Right atrium auricular region (tissue), 2 donors: ENCODE results near the gene PLPP6. TPM values are rescaled to one million over a fixed set of nuclear protein-coding genes. Genes with fewer than 3 reads are reported as not detected.

ENCODE experiments used
- DNase-seq: peaks from one replicate; pipeline ENCODE4 v3.0.0-alpha.2; 2019; ENCODE audit warnings: low spot score
- H3K27ac ChIP-seq, 2 donors: fragments of 200-600 bp; sonication (generic); 1 replicate in 1 of 2; 2 replicates in 1 of 2; pipeline ENCODE4 v1.5.1; 2016 to 2019
- H3K27me3 ChIP-seq, 2 donors: fragments of 200-600 bp; sonication (generic); one replicate each; pipeline versions ENCODE4 v1.5.1 to v1.6.0; 2017 to 2019
- H3K36me3 ChIP-seq: fragments of 200-600 bp; sonication (generic); one replicate; pipeline ENCODE4 v1.5.1; 2016
- H3K4me1 ChIP-seq, 2 donors: fragments of 200-600 bp; sonication (generic); one replicate each; pipeline versions ENCODE4 v1.5.1 to v1.6.0; 2017 to 2019
- H3K4me3 ChIP-seq, 2 donors: fragments of 200-600 bp; sonication (generic); 1 replicate in 1 of 2; 2 replicates in 1 of 2; pipeline ENCODE4 v1.5.1; 2017 to 2019; ENCODE audit warnings: mild to moderate bottlenecking in 1 of 2, moderate library complexity in 1 of 2
- H3K9me3 ChIP-seq, 2 donors: fragments of 200-600 bp; sonication (generic); one replicate each; pipeline ENCODE4 v1.5.1; 2019
- total RNA-seq, 2 donors: library from RNA; depleted of rRNA; stranded (reverse); fragments of >200 nt; gene quantifications; one replicate each; pipeline ENCODE4 v1.1.0, GENCODE V29; 2016
- TF ChIP-seq, protein P1 (sequence below), 2 donors: fragments of 200-600 bp; sonication (generic); IDR thresholded peaks; one replicate each; pipeline ENCODE4 v1.5.1; 2019; ENCODE audit warnings: antibody characterized with exemption in 2 of 2

PLPP6 gene
- total RNA-seq, 2 donors from 2014 or later: 3.9 to 4.1 TPM

DNA sequence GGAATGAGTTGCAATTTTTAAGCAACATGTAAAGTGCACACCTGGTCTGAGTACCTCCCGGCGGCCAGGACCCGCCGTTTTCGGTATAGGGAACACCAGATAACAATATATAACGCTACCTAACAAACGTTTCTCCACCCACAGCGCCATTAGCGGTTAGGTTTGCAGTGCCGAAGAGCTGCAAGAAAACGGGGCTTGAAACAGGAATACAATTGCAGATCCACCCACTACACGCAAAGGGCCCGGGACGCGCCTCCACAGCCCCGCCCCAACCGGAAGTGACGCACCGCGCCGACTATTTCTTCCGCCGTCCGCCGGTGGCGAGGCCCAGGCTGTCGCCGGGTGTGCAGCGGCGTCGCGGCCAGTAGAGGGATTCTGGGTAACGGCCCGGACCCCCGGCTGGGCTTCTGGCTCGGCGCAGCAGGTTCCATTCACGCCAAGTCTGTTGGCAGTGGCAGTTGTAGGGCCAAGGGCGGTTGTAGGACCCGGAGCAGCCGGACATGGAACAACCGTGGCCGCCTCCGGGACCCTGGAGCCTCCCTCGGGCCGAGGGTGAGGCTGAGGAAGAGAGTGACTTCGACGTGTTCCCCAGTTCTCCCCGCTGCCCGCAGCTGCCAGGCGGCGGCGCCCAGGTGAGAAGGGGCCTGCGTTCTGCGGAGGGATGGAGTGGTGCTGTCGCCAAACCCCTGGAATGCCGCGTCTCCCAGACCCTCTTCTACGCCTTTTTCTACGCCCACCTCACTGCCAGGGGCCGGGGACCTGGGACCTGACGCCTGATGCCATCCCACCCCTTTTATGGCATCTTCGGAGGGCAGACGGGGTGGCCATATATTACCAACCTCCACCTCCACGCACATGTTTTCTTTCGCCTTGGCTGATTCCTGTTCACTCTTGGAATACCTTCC lies 17.4 kb downstream of the PLPP6 start, which contains the start of gene CDC37L1:
Gene CDC37L1, plus strand, starts transcription at position 302 of the 905 bp plus-strand sequence. Its CDS starts 199 bp downstream, at position 501.
- DNase-seq: peak; percentile 99
- Histone ChIP-seq H3K27ac (peak within 1 kb of the TSS; percentile 96 to 98), H3K36me3 (no peaks in the 10 kb centered on the region), H3K4me3 (peak within 1 kb of the TSS; percentile 78 to 90), H3K4me1 (peaks cover 0 to 20% of the 10 kb centered on the region in 2 donors), H3K9me3 (no peaks in the 10 kb centered on the region), H3K27me3 (no peaks in the 10 kb centered on the region)
- TF ChIP-seq, protein P1, sequence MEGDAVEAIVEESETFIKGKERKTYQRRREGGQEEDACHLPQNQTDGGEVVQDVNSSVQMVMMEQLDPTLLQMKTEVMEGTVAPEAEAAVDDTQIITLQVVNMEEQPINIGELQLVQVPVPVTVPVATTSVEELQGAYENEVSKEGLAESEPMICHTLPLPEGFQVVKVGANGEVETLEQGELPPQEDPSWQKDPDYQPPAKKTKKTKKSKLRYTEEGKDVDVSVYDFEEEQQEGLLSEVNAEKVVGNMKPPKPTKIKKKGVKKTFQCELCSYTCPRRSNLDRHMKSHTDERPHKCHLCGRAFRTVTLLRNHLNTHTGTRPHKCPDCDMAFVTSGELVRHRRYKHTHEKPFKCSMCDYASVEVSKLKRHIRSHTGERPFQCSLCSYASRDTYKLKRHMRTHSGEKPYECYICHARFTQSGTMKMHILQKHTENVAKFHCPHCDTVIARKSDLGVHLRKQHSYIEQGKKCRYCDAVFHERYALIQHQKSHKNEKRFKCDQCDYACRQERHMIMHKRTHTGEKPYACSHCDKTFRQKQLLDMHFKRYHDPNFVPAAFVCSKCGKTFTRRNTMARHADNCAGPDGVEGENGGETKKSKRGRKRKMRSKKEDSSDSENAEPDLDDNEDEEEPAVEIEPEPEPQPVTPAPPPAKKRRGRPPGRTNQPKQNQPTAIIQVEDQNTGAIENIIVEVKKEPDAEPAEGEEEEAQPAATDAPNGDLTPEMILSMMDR (IDR thresholded peaks at IDR 0.05): peak; percentile 52 to 64

DNA sequence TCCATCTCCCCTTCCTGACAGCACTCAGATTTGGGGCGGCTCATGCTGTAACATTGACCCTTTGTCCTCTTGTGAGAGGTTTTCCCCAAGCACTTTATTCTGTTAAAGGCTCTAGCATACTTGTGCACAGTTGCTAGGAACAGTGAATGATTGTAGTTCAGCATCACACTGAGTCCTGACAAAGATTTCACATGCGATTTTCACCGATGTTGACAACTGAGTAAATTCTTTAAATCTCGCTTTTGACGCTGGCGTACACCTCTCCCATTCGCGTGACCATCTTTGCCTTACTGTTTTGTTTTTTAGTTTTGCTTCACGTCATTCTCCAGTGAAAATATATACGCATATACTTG lies 18.1 kb downstream of the PLPP6 start:
- Histone ChIP-seq H3K4me1 (peaks cover 0 to 26% of the 10 kb centered on the region in 2 donors), H3K27me3 (no peaks in the 10 kb centered on the region), H3K27ac (peak overlapping the region; percentile 96 to 98), H3K4me3 (peak overlapping the region; percentile 78 to 90), H3K36me3 (peaks cover 4% of the 10 kb centered on the region), H3K9me3 (no peaks in the 10 kb centered on the region)
- no peak for DNase-seq
- TF ChIP-seq, protein P1 (IDR thresholded peaks at IDR 0.05): no peak

DNA sequence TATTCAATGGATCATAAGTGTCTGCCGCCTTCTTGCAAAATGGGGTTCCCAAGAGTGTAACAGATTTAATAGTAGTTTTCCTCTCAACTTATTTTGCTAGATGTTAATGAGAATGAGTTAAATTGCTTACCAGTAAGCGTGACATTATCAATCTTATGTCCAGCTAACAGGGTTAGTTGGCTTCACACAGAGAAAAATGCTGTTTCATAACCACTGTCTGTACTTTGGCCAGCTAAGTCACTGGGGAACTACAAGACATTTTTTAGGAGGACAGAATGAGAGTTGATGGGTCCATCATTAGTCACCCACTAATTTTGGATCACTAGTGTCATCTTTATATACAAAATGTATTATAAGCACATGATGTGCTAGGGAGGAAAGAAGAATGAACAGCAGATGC lies 18.7 kb downstream of the PLPP6 start:
- Histone ChIP-seq H3K27ac (peak overlapping the region; percentile 96 to 98), H3K4me1 (peaks cover 0 to 31% of the 10 kb centered on the region in 2 donors), H3K4me3 (peak overlapping the region; percentile 78 to 90), H3K27me3 (no peaks in the 10 kb centered on the region), H3K36me3 (peaks cover 10% of the 10 kb centered on the region), H3K9me3 (no peaks in the 10 kb centered on the region)
- TF ChIP-seq, protein P1 (IDR thresholded peaks at IDR 0.05): no peak
- DNase-seq: no peak

DNA sequence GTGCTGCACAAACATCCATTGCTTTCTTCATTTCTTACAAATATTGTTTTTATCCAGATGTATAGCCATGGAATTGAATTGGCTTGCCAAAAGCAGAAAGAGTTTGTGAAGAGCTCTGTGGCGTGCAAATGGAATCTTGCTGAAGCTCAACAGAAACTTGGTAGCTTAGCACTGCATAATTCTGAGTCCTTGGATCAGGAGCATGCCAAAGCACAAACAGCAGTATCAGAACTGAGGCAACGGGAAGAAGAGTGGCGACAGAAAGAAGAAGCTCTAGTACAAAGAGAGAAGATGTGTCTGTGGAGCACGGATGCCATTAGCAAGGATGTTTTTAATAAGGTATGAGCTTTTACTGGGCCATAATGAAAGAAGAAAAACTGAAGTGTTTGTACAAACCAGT lies 22.7 kb downstream of the PLPP6 start:
- Histone ChIP-seq H3K4me1 (peaks cover 0 to 51% of the 10 kb centered on the region in 2 donors), H3K27me3 (no peaks in the 10 kb centered on the region), H3K36me3 (peaks cover 14% of the 10 kb centered on the region), H3K9me3 (no peaks in the 10 kb centered on the region), H3K4me3 (no peak overlapping the region), H3K27ac (peak overlapping the region in 1 of 2 donors; percentile 66)
- TF ChIP-seq, protein P1 (IDR thresholded peaks at IDR 0.05): no peak
- no peak for DNase-seq

DNA sequence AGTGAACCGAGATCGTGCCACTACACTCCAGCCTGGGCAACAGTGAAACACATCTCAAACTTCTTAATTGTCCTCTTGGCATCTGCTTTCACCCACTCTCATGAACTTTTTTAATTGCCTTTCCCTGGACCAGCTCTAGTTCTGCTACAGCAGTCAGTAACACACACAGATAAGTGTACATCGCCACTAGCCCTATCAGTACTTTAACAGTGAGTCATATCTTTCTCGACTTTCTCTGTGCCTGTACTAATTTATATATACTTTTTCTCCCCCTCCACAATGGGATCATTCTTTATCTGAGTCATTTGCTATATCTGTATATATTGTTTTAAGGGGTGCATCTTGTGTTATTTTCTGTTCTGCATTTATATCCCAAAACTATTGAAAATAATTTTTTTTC lies 24.0 kb downstream of the PLPP6 start:
- peaks cover 0 to 43% of the 10 kb centered on the region in 2 donors for H3K4me1 ChIP-seq
- H3K27ac ChIP-seq: peak overlapping the region; percentile 19 to 66
- no peaks in the 10 kb centered on the region for H3K27me3 ChIP-seq
- H3K9me3 ChIP-seq: no peaks in the 10 kb centered on the region
- H3K36me3 ChIP-seq: peaks cover 20% of the 10 kb centered on the region
- TF ChIP-seq, protein P1 (IDR thresholded peaks at IDR 0.05): no peak
- no peak overlapping the region for H3K4me3 ChIP-seq
- no peak for DNase-seq
